IMR-90 (cell line): Measurements from ENCODE around the gene KRT35. TPM values are rescaled to one million over a fixed set of nuclear protein-coding genes. Genes with fewer than 3 reads are reported as not detected.
A peak's percentile ranks its signal among the peaks of the same experiment; 100 is the strongest.

Experiments
- ATAC-seq: fragments of 200-7000 bp; cut with Tn5 transposase; 2 replicates; pipeline ENCODE4 v1.9.1; 2020; ENCODE audit warnings: low read depth, mild to moderate bottlenecking, moderate library complexity
- BruUV-seq: library from RNA; stranded (reverse); fragments of 400-500 nt; replicated peaks from 2 replicates; lab custom pipeline; 2021; lab: Mats Ljungman, UMichigan
- CTCF ChIA-PET: fragments of 300-600 bp; formaldehyde crosslinking; extraction: SDS; loops from one replicate; lab custom pipeline; 2021; ENCODE audit warnings: antibody characterized with exemption; lab: Yijun Ruan, JAX
- POLR2A ChIA-PET: fragments of 300-600 bp; sonication (Branson Sonifier 250); formaldehyde crosslinking; loops from one replicate; lab custom pipeline; 2022; ENCODE audit warnings: antibody characterized with exemption; ENCODE audit not compliant: unreplicated experiment; lab: Charles Lee
- DNase-seq: peaks from one replicate; pipeline ENCODE4 v3.0.0; 2013
- H2AFZ ChIP-seq: replicated peaks from 2 replicates; pipeline ENCODE3; 2013; ENCODE audit warnings: low read length, mild to moderate bottlenecking; ENCODE audit not compliant: poor library complexity
- H2AK5ac ChIP-seq: 2 replicates; pipeline ENCODE4 v1.6.1; 2013; ENCODE audit warnings: low read depth, low read length, inconsistent platforms
- H2AK9ac ChIP-seq: replicated peaks from 2 replicates; pipeline ENCODE3; 2013; ENCODE audit warnings: mild to moderate bottlenecking, low read depth, low read length, moderate library complexity; ENCODE audit not compliant: poor library complexity
- H2BK120ac ChIP-seq: 2 replicates; pipeline ENCODE4 v1.6.1; 2013; ENCODE audit warnings: low read depth, low read length, inconsistent platforms
- H2BK15ac ChIP-seq: 3 replicates; pipeline ENCODE4 v1.6.1; 2013; ENCODE audit warnings: low read depth, low read length, inconsistent platforms
- H2BK20ac ChIP-seq: 2 replicates; pipeline ENCODE4 v1.6.1; 2013; ENCODE audit warnings: low read depth, mild to moderate bottlenecking, inconsistent platforms, low read length, moderate library complexity
- H2BK5ac ChIP-seq: 2 replicates; pipeline ENCODE4 v1.6.1; 2013; ENCODE audit warnings: mild to moderate bottlenecking, low read depth, low read length, inconsistent platforms; ENCODE audit not compliant: poor library complexity, severe bottlenecking
- H3K14ac ChIP-seq: replicated peaks from 2 replicates; pipeline ENCODE4 v1.6.1; 2013; ENCODE audit warnings: low read depth, low read length, inconsistent platforms
- H3K18ac ChIP-seq: 2 replicates; pipeline ENCODE4 v1.6.1; 2013; ENCODE audit warnings: low read depth, low read length, control low read depth
- H3K23ac ChIP-seq: 2 replicates; pipeline ENCODE4 v1.6.1; 2013; ENCODE audit warnings: low read depth, low read length, inconsistent platforms
- H3K27ac ChIP-seq: 2 replicates; pipeline ENCODE4 v1.5.1; 2013; ENCODE audit warnings: mild to moderate bottlenecking, control low read depth, low read length; ENCODE audit not compliant: insufficient read depth
- H3K27me3 ChIP-seq: 2 replicates; pipeline ENCODE4 v1.6.1; 2013; ENCODE audit warnings: low read length; ENCODE audit not compliant: control insufficient read depth, insufficient read depth
- H3K36me3 ChIP-seq: 2 replicates; pipeline ENCODE4 v1.6.1; 2013; ENCODE audit warnings: low read length, mixed read lengths; ENCODE audit not compliant: control insufficient read depth, insufficient read depth
- H3K4ac ChIP-seq: 2 replicates; pipeline ENCODE4 v1.6.1; 2013; ENCODE audit warnings: low read depth, low read length, inconsistent platforms
- H3K4me1 ChIP-seq: 2 replicates; pipeline ENCODE4 v1.6.1; 2013; ENCODE audit warnings: low read length, mixed read lengths; ENCODE audit not compliant: control insufficient read depth, insufficient read depth
- H3K4me2 ChIP-seq: 2 replicates; pipeline ENCODE4 v1.6.1; 2013; ENCODE audit warnings: low read depth, mild to moderate bottlenecking, control low read depth, low read length, moderate library complexity
- H3K4me3 ChIP-seq: 2 replicates; pipeline ENCODE4 v1.5.1; 2013; ENCODE audit warnings: low read depth, mild to moderate bottlenecking, control low read depth, low read length, moderate library complexity; ENCODE audit not compliant: insufficient read depth
- H3K56ac ChIP-seq: 2 replicates; pipeline ENCODE4 v1.6.1; 2013; ENCODE audit warnings: low read length, inconsistent platforms; ENCODE audit not compliant: insufficient read depth; ENCODE audit errors: extremely low read depth
- H3K79me1 ChIP-seq, 2 experiments: 2 replicates each; pipeline ENCODE4 v1.6.1; 2013; ENCODE audit warnings: low read length in 2 of 2, inconsistent platforms in 1 of 2, low read depth in 1 of 2
- H3K9ac ChIP-seq: 2 replicates; pipeline ENCODE4 v1.6.1; 2013; ENCODE audit warnings: low read depth, low read length, control low read depth
- H3K9me1 ChIP-seq: 2 replicates; pipeline ENCODE4 v1.6.1; 2013; ENCODE audit warnings: low read length, inconsistent platforms; ENCODE audit not compliant: insufficient read depth
- H3K9me3 ChIP-seq: 2 replicates; pipeline ENCODE4 v1.6.1; 2013; ENCODE audit warnings: low read length; ENCODE audit not compliant: control insufficient read depth, insufficient read depth
- H4K20me1 ChIP-seq: 2 replicates; pipeline ENCODE4 v1.6.1; 2013; ENCODE audit warnings: low read length, inconsistent platforms; ENCODE audit not compliant: insufficient read depth
- H4K5ac ChIP-seq: 2 replicates; pipeline ENCODE4 v1.6.1; 2013; ENCODE audit warnings: mild to moderate bottlenecking, low read depth, low read length, control low read depth
- H4K8ac ChIP-seq, 2 experiments: 2 replicates each; pipeline ENCODE4 v1.6.1; 2013; ENCODE audit warnings: low read depth in 2 of 2, low read length in 2 of 2, control low read depth in 1 of 2, inconsistent platforms in 1 of 2
- H4K91ac ChIP-seq: 2 replicates; pipeline ENCODE4 v1.6.1; 2013; ENCODE audit warnings: low read depth, low read length, inconsistent platforms; ENCODE audit not compliant: insufficient read depth
- BHLHE40 ChIP-seq: fragments of 150-350 bp; IDR thresholded peaks from 2 replicates; pipeline ENCODE4 v1.6.1; 2016; ENCODE audit warnings: mild to moderate bottlenecking, low read depth, low read length
- CEBPB ChIP-seq: IDR thresholded peaks from 2 replicates; pipeline ENCODE4 v1.6.1; 2012; ENCODE audit warnings: low read depth, low read length, improper control_type of control experiment
- FOS ChIP-seq: fragments of 150-350 bp; IDR thresholded peaks from 2 replicates; pipeline ENCODE4 v1.6.1; 2016; ENCODE audit warnings: low read depth, low read length
- MAFK ChIP-seq: IDR thresholded peaks from 2 replicates; pipeline ENCODE4 v1.6.1; 2012; ENCODE audit warnings: low read depth, low read length, improper control_type of control experiment
- MAZ ChIP-seq: IDR thresholded peaks from 2 replicates; pipeline ENCODE4 v1.6.1; 2012; ENCODE audit warnings: low read depth, mild to moderate bottlenecking, low read length, improper control_type of control experiment, moderate library complexity, borderline replicate concordance
- MXI1 ChIP-seq: IDR thresholded peaks from 2 replicates; pipeline ENCODE4 v1.6.1; 2012; ENCODE audit warnings: low read depth, mild to moderate bottlenecking, low read length, moderate library complexity, borderline replicate concordance
- NFE2L2 ChIP-seq: fragments of 150-350 bp; IDR thresholded peaks from 2 replicates; pipeline ENCODE4 v1.6.1; 2016; ENCODE audit warnings: low read depth, mild to moderate bottlenecking, low read length
- POLR2A ChIP-seq: IDR thresholded peaks from 2 replicates; pipeline ENCODE4 v1.6.1; 2012; ENCODE audit warnings: mild to moderate bottlenecking, low read depth, low read length
- RAD21 ChIP-seq: IDR thresholded peaks from 2 replicates; pipeline ENCODE4 v1.6.1; 2012; ENCODE audit warnings: low read length, improper control_type of control experiment
- RCOR1 ChIP-seq: IDR thresholded peaks from 2 replicates; pipeline ENCODE4 v1.6.1; 2012; ENCODE audit warnings: mild to moderate bottlenecking, low read length, improper control_type of control experiment; ENCODE audit not compliant: insufficient replicate concordance
- RFX5 ChIP-seq: IDR thresholded peaks from 2 replicates; pipeline ENCODE4 v1.8.0; 2012; ENCODE audit warnings: low read depth, mild to moderate bottlenecking, low read length, moderate library complexity
- WGBS, 2 experiments: methylation state at CpG; one replicate each; pipeline versions ENCODE4 v1.1.5 to v1.1.7; 2013; ENCODE audit warnings: missing lambda C conversion rate in 2 of 2; ENCODE audit not compliant: insufficient read length in 1 of 2; ENCODE audit errors: extremely low coverage in 2 of 2; 5-methylcytosine and 5-hydroxymethylcytosine counted together
- dilution Hi-C: fragments of 300-500 bp; cut with HindIII; formaldehyde crosslinking; loops from one replicate; pipeline ENCODE4 v1.14.3; 2018; ENCODE audit warnings: low sequenced_read_pairs; ENCODE audit not compliant: unreplicated experiment
- in situ Hi-C: fragments of 300-500 bp; cut with MboI; formaldehyde crosslinking; loops from 3 replicates; pipeline ENCODE4 v1.14.3; 2019; ENCODE audit warnings: low sequenced_read_pairs, inconsistent platforms, mixed read lengths
- intact Hi-C: fragments of 100-400 bp; cut with micrococcal nuclease; formaldehyde crosslinking; loops from 2 replicates; pipeline ENCODE4 v1.10.0; 2022
- polyA plus RNA-seq, 3 experiments: library from polyadenylated mRNA; depleted of rRNA; stranded (reverse); fragments of >200 nt; gene quantifications; 2 replicates each; pipeline ENCODE4 v1.2.3, GENCODE V29; 2012; ENCODE audit warnings: low replicate concordance in 1 of 3
- total RNA-seq: library from RNA; depleted of rRNA; stranded (reverse); fragments of >200 nt; gene quantifications from 2 replicates; pipeline ENCODE4 v1.2.3, GENCODE V29; 2012
- TF ChIP-seq, protein P1 (sequence below): conservative IDR thresholded peaks from 2 replicates; pipeline ENCODE4 v1.5.1; 2012; ENCODE audit warnings: mild to moderate bottlenecking, low read depth, low read length, improper control_type of control experiment
- TF ChIP-seq, protein P2 (sequence below): fragments of 150-350 bp; IDR thresholded peaks from 2 replicates; pipeline ENCODE4 v1.6.1; 2016; ENCODE audit warnings: low read depth, mild to moderate bottlenecking, low read length, moderate library complexity, borderline replicate concordance

KRT35 gene
- total and polyA plus RNA-seq, 2 of the 4 experiments (the other 2 are of a cell fraction) = not detected

DNA sequence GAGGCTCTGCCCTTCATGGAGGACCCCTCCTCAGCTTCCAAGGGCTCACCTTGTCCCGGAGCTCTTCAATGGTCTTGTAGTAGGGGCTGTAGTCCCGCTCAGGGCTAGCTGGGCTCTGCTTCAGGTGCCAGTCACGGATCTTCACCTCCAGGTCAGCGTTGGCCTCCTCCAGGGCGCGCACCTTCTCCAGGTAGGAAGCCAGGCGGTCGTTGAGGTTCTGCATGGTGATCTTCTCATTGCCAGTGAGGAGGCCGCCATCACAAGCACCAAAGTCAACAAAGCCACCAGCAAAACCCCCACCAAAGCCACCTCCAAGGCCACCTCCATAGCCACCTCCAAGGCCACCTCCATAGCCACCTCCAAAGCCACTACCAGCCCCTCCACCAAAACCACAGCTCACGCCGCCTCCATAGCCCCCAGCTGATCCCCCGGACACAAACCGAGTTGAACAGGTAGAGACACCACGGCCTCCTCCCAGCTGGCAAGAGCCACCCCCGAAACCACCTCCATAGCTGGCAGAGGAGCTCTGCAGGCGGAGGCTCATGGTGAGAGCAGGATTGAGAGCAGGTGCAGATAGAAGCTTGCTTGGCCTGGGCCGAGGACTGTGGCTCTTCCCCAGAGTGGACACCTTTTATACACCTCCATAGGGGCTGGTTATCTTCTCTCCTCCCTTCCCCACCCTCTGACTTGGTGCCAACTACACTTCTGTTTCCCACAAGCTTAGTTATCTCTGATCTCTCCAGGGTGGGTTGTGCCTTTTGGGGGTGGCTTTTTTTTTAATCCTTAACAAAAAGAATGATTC lies 24.3 kb upstream of the KRT35 start, which contains the start of gene KRT13:
Gene KRT13, minus strand, starts transcription at position 606 of the 802 bp plus-strand sequence. Its CDS starts 62 bp downstream, at position 544.
- Histone ChIP-seq H3K9me1 (peaks cover 7% of the 10 kb centered on the region), H4K5ac (no peak within 1 kb of the TSS), H2BK15ac (no peak within 1 kb of the TSS), H3K9ac (no peak within 1 kb of the TSS), H3K9me3 (no peaks in the 10 kb centered on the region), H2BK5ac (peak within 1 kb of the TSS; percentile 30), H3K4me1 (peaks cover 11% of the 10 kb centered on the region), H3K14ac (no peak within 1 kb of the TSS), H3K27me3 (no peaks in the 10 kb centered on the region; the same call in 1 of the 2 replicates), H2AK5ac (no peak within 1 kb of the TSS; the same call in 1 of the 2 replicates), H3K4me2 (peak within 1 kb of the TSS; percentile 51), H3K27ac (peak within 1 kb of the TSS; percentile 22; the same call in 1 of the 2 replicates), H2BK120ac (no peak within 1 kb of the TSS), H2AK9ac (no peak within 1 kb of the TSS), H3K79me1 (no peaks in the 10 kb centered on the region), H4K91ac (no peak within 1 kb of the TSS; the same call in 1 of the 2 replicates), H3K36me3 (no peaks in the 10 kb centered on the region), H3K18ac (0 out of 2 replicates have a peak within 1 kb of the TSS, but pooled peaks have one; percentile 6), H3K23ac (no peak within 1 kb of the TSS), H3K4ac (peak within 1 kb of the TSS; percentile 18; the same call in 1 of the 2 replicates), H4K8ac (no peak within 1 kb of the TSS), H2BK20ac (no peak within 1 kb of the TSS), H4K20me1 (no peaks in the 10 kb centered on the region), H3K4me3 (no peak within 1 kb of the TSS), H2AFZ (peak within 1 kb of the TSS; percentile 23), H3K56ac (no peak within 1 kb of the TSS)
- no peak for ATAC-seq
- DNase-seq = no peak
- ChIA-PET POLR2A (no interaction called here), CTCF (interaction anchor here (1.0 kb wide), 1 partner anchor 14 kb away, joined by 3 read pairs; no protein-coding TSS in a partner anchor)
- BruUV-seq = no TSS peak
- dilution Hi-C loops = no loop called here
- intact Hi-C loops = no loop called here
- 80% methylated on average over 1 of the region's 17 CpGs; no CpG with 5 or more reads in 1 of the 2 experiments for WGBS, 2 experiments
- TF ChIP-seq, protein P1, sequence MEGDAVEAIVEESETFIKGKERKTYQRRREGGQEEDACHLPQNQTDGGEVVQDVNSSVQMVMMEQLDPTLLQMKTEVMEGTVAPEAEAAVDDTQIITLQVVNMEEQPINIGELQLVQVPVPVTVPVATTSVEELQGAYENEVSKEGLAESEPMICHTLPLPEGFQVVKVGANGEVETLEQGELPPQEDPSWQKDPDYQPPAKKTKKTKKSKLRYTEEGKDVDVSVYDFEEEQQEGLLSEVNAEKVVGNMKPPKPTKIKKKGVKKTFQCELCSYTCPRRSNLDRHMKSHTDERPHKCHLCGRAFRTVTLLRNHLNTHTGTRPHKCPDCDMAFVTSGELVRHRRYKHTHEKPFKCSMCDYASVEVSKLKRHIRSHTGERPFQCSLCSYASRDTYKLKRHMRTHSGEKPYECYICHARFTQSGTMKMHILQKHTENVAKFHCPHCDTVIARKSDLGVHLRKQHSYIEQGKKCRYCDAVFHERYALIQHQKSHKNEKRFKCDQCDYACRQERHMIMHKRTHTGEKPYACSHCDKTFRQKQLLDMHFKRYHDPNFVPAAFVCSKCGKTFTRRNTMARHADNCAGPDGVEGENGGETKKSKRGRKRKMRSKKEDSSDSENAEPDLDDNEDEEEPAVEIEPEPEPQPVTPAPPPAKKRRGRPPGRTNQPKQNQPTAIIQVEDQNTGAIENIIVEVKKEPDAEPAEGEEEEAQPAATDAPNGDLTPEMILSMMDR = no peak
- no peak for TF ChIP-seq RFX5
- no peak for TF ChIP-seq NFE2L2
- TF ChIP-seq CEBPB = no peak
- no peak for TF ChIP-seq BHLHE40
- no peak for TF ChIP-seq MAZ
- TF ChIP-seq POLR2A = no peak
- no peak for TF ChIP-seq FOS
- TF ChIP-seq MXI1 = no peak
- TF ChIP-seq, protein P2, sequence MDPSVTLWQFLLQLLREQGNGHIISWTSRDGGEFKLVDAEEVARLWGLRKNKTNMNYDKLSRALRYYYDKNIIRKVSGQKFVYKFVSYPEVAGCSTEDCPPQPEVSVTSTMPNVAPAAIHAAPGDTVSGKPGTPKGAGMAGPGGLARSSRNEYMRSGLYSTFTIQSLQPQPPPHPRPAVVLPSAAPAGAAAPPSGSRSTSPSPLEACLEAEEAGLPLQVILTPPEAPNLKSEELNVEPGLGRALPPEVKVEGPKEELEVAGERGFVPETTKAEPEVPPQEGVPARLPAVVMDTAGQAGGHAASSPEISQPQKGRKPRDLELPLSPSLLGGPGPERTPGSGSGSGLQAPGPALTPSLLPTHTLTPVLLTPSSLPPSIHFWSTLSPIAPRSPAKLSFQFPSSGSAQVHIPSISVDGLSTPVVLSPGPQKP = no peak
- no peak for TF ChIP-seq MAFK
- TF ChIP-seq RCOR1 = no peak
- TF ChIP-seq RAD21 = no peak
- in situ Hi-C loops = no loop called here
